ENCODE measurements around the gene NBPF3. TPM values are rescaled to one million over a fixed set of nuclear protein-coding genes. Genes with fewer than 3 reads are reported as not detected.
"Not testable (repeated sequence)": the region's sequence is repeated elsewhere in the genome, so short reads cannot be mapped to it uniquely, and the experiment has no call there.

NBPF3 gene
- total RNA-seq, 1 experiment from 2014 or later, result 3.1 TPM

GRCh38 chr1:21436488-21437340 is 3.2 kb upstream of the NBPF3 start:
- DNase-seq (ENCODE audit: extremely low read depth, low read depth), result no peak

GRCh38 chr1:21437341-21437640 is 2.6 kb upstream of the NBPF3 start:
- DNase-seq (ENCODE audit: extremely low read depth, low read depth), result no peak

DNA sequence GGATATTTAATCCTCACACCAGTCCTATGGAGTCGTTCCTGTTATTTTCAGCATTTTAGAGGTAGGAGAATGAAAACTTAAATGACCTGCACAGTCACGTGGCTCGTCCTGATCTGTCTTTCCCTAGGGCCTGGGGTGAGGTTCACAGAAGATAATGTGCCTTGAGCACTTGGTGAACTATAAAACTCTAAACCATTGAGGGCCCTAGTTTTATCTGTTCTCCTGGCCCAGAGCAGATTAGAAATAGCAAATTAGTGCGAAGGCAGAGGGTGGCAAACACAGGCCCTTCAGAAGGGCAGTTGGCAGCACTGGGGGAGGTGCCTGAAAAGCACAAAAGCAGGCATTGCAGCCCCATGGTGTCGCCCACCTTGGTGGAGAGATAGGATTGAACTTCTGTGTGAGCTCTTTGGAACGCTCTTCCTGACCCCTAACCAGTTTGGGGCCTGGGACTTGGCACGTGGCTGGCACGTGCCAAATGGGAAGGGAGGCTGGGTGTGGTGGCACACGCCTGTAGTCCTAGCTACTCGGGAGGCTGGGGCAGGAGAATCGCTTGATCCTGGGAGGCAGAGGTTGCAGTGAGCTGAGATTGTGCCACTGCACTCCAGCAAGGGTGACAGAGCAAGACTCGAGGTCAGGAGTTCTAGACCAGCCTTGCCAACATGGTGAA is 1.2 kb upstream of the NBPF3 start:
- not testable (repeated sequence) for DNase-seq (ENCODE audit: extremely low read depth, low read depth)

- DNase-seq (ENCODE audit: extremely low read depth, low read depth), result no peak
These were observed 604 bp upstream of the NBPF3 start for GRCh38 chr1:21439345-21439720.

DNA sequence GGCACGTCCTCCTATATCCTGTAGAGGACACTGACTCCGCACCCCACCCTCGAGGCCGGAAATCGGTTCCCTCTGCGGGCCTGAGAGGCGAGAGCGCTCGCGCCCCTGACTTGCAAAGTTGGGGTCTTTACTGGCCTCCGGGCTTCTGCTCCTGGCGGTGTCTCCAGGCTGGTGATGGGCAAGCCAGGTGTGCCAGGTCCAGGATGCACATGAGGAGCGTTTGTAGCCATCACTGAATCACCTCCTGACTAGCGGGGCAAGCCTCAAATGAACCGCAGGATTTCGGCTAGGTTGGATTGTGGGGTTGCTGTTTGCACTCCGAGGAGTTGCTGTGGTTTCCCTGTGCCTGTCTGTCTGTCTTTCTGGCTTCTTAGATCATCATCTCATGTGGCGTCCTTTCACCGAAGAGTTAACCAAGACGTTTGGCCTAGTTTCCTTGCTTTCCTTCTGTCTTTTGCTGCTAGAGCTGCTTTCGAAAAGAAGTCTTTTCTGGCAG is 741 bp downstream of the NBPF3 start:
- DNase-seq (ENCODE audit: extremely low read depth, low read depth), result not testable (repeated sequence)

- not testable (repeated sequence) for DNase-seq (ENCODE audit: extremely low read depth, low read depth)
These were observed 6.7 kb downstream of the NBPF3 start for GRCh38 chr1:21446647-21447046.

- no peak for DNase-seq (ENCODE audit: extremely low read depth, low read depth)
These were observed 7.4 kb downstream of the NBPF3 start for GRCh38 chr1:21447311-21447710.

- DNase-seq (ENCODE audit: extremely low read depth, low read depth), result no peak
These were observed 10.0 kb downstream of the NBPF3 start for GRCh38 chr1:21449906-21450305.

DNA sequence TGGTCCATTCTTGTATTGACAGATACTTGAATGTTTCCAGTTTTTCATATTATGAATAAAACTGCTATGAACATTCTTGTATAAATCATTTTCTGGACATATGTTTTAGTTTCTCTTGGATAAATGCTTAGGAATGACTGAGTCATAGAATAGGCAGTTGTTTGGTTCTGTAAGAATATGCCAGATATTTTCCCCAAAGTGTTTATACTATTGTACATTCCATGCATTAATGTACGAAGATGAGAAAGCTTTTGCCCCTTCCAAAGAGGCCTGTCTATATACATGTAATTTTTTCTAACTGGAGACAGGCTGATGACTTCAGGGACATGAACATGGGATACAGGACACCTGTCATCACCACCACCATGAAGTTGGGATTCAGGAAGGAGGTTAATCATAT is 11.3 kb downstream of the NBPF3 start:
- no peak for DNase-seq (ENCODE audit: extremely low read depth, low read depth)

GRCh38 chr1:21451981-21452411 is 12.1 kb downstream of the NBPF3 start:
- DNase-seq (ENCODE audit: extremely low read depth, low read depth), result no peak

- peak; percentile 11 for DNase-seq (ENCODE audit: extremely low read depth, low read depth)
These were observed 14.2 kb downstream of the NBPF3 start for GRCh38 chr1:21453964-21454614.

GRCh38 chr1:21454904-21455303 is 15.0 kb downstream of the NBPF3 start:
- DNase-seq (ENCODE audit: extremely low read depth, low read depth), result not testable (repeated sequence)

- DNase-seq (ENCODE audit: extremely low read depth, low read depth), result no peak
These were observed 17.7 kb downstream of the NBPF3 start for GRCh38 chr1:21457654-21458053.

DNA sequence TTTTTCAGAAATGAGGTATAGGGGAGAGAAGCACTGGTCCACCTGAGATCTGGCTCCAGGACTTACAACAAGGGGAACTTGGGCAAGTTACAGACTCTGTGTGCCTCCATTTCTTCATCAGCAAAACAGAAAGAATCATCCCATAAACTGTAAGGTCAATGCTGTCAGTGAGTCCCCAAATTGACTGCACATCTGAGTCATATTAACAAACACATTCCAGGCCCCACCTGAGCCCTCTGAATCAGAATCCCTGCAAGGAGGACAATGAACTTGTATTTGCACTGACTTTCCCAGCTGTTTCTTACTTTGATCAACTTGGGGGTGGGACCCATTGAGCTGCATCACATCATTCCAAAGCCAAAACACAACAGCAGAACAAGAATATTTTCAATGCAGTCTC is 25.2 kb downstream of the NBPF3 start:
- DNase-seq (ENCODE audit: extremely low read depth, low read depth), result not testable (repeated sequence)

GRCh38 chr1:21467946-21468345 is 28.0 kb downstream of the NBPF3 start:
- not testable (repeated sequence) for DNase-seq (ENCODE audit: extremely low read depth, low read depth)

DNA sequence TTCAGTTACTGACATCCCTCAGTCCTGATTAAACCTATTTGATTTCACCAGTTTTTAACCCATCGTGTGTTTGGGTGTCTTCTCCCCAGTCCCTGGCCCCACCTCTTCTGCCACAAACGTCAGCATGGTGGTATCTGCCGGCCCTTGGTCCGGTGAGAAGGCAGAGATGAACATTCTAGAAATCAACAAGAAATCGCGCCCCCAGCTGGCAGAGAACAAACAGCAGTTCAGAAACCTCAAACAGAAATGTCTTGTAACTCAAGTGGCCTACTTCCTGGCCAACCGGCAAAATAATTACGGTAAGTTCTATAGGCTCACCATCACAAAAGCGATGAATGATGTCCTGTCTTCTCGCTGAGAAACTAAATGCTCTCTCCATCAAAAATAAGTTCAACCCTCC is 28.7 kb downstream of the NBPF3 start:
- no peak for DNase-seq (ENCODE audit: extremely low read depth, low read depth)

GRCh38 chr1:21469581-21469980 is 29.6 kb downstream of the NBPF3 start:
- DNase-seq (ENCODE audit: extremely low read depth, low read depth), result no peak

- DNase-seq (ENCODE audit: extremely low read depth, low read depth), result no peak
These were observed 32.9 kb downstream of the NBPF3 start for GRCh38 chr1:21472861-21473260.

DNA sequence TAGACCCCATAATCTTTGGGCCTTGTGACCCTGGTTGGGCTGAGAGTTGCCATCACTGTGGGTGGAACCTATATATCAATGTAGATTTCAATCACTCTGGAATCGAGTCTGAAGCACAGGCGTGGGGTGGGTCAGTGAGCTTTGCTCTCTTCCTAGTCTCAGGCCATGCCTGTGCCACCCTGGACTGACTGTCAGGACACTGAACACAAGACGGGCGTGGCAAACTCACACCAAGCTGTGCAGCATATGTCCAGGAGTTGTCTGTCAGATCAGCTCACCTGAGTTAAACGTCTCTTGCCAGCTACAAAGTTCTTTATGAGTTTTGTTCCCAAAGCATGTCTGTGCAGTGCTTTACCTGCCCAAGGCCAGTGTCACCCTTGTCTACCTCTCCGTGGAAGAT is 38.4 kb downstream of the NBPF3 start:
- no peak for DNase-seq (ENCODE audit: extremely low read depth, low read depth)

DNA sequence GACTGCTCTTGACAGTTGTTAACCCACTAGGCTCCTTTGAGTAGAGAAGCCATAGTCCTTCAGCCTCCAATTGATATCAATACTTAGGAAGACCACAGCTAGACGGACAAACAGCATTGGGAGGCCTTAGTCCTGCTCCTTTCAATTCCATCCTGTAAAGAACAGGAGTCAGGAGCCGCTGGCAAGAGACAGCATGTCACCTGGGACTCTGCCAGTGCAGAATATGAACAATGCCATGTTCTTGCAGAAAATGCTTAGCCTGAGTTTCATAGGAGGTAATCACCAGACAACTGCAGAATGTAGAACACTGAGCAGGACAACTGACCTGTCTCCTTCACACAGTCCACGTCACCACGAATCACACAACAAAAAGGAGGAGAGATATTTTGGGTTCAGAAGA is 43.9 kb downstream of the NBPF3 start:
- not testable (repeated sequence) for DNase-seq (ENCODE audit: extremely low read depth, low read depth)

GRCh38 chr1:21489146-21489545 is 49.2 kb downstream of the NBPF3 start:
- no peak for DNase-seq (ENCODE audit: extremely low read depth, low read depth)

Measured in NCI-H460 (cell line).